ENCODE data around the gene COL6A5.
"Not testable (repeated sequence)": the region's sequence is repeated elsewhere in the genome, so short reads cannot be mapped to it uniquely, and the experiment has no call there.

GRCh38 chr3:130432086-130432485 lies 86.6 kb downstream of the COL6A5 start:
- TF ChIP-seq TAF1 (IDR thresholded peaks at IDR 0.05; ENCODE audit: borderline replicate concordance, low read depth, low read length); EZH2phosphoT487 (IDR thresholded peaks at IDR 0.05; ENCODE audit: borderline replicate concordance, low read depth); SMC3 (IDR thresholded peaks at IDR 0.05; ENCODE audit: low read depth, low read length); POLR2AphosphoS5 (IDR thresholded peaks at IDR 0.05; ENCODE audit: low read depth, low read length); EP300 (IDR thresholded peaks at IDR 0.05; ENCODE audit: borderline replicate concordance in 1 of 2, low read depth in 1 of 2, low read length in 1 of 2); RCOR1 (IDR thresholded peaks at IDR 0.05; ENCODE audit: low read length); RAD21 (IDR thresholded peaks at IDR 0.05; ENCODE audit: low read length): not testable (repeated sequence)
- TF ChIP-seq, protein P1, sequence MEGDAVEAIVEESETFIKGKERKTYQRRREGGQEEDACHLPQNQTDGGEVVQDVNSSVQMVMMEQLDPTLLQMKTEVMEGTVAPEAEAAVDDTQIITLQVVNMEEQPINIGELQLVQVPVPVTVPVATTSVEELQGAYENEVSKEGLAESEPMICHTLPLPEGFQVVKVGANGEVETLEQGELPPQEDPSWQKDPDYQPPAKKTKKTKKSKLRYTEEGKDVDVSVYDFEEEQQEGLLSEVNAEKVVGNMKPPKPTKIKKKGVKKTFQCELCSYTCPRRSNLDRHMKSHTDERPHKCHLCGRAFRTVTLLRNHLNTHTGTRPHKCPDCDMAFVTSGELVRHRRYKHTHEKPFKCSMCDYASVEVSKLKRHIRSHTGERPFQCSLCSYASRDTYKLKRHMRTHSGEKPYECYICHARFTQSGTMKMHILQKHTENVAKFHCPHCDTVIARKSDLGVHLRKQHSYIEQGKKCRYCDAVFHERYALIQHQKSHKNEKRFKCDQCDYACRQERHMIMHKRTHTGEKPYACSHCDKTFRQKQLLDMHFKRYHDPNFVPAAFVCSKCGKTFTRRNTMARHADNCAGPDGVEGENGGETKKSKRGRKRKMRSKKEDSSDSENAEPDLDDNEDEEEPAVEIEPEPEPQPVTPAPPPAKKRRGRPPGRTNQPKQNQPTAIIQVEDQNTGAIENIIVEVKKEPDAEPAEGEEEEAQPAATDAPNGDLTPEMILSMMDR (IDR thresholded peaks at IDR 0.05), result not testable (repeated sequence)
- TF ChIP-seq, protein P2, sequence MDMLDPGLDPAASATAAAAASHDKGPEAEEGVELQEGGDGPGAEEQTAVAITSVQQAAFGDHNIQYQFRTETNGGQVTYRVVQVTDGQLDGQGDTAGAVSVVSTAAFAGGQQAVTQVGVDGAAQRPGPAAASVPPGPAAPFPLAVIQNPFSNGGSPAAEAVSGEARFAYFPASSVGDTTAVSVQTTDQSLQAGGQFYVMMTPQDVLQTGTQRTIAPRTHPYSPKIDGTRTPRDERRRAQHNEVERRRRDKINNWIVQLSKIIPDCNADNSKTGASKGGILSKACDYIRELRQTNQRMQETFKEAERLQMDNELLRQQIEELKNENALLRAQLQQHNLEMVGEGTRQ (IDR thresholded peaks at IDR 0.05; ENCODE audit: borderline replicate concordance, low read depth, low read length), result not testable (repeated sequence)
- TF ChIP-seq, protein P3, sequence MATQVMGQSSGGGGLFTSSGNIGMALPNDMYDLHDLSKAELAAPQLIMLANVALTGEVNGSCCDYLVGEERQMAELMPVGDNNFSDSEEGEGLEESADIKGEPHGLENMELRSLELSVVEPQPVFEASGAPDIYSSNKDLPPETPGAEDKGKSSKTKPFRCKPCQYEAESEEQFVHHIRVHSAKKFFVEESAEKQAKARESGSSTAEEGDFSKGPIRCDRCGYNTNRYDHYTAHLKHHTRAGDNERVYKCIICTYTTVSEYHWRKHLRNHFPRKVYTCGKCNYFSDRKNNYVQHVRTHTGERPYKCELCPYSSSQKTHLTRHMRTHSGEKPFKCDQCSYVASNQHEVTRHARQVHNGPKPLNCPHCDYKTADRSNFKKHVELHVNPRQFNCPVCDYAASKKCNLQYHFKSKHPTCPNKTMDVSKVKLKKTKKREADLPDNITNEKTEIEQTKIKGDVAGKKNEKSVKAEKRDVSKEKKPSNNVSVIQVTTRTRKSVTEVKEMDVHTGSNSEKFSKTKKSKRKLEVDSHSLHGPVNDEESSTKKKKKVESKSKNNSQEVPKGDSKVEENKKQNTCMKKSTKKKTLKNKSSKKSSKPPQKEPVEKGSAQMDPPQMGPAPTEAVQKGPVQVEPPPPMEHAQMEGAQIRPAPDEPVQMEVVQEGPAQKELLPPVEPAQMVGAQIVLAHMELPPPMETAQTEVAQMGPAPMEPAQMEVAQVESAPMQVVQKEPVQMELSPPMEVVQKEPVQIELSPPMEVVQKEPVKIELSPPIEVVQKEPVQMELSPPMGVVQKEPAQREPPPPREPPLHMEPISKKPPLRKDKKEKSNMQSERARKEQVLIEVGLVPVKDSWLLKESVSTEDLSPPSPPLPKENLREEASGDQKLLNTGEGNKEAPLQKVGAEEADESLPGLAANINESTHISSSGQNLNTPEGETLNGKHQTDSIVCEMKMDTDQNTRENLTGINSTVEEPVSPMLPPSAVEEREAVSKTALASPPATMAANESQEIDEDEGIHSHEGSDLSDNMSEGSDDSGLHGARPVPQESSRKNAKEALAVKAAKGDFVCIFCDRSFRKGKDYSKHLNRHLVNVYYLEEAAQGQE (IDR thresholded peaks at IDR 0.05; ENCODE audit: low read depth, low read length), result not testable (repeated sequence)

Data from SK-N-SH (cell line).